Measurements from ENCODE around the gene PDE1C.

The PDE1C gene

DNA sequence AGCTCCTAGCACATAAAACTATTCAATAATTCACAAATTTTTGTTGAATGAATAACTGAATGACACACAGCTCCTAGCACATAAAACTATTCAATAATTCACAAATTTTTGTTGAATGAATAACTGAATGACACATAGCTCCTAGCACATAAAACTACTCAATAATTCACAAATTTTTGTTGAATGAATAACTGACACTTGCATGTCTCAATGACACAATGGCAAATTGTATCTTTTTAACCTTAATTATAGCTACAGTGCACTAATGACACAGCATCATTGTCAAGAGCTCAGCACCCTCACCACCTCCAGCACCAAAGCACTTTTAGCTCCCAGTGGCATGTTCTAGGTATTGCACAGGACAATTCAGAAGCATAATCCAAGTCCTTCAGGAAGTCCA lies 131.6 kb downstream of the PDE1C start:
- DNase-seq (ENCODE audit: low read depth in 2 of 2), result no peak

GRCh38 chr7:31937982-31938381 lies 132.2 kb downstream of the PDE1C start:
- DNase-seq (ENCODE audit: low read depth in 2 of 2), result no peak

DNA sequence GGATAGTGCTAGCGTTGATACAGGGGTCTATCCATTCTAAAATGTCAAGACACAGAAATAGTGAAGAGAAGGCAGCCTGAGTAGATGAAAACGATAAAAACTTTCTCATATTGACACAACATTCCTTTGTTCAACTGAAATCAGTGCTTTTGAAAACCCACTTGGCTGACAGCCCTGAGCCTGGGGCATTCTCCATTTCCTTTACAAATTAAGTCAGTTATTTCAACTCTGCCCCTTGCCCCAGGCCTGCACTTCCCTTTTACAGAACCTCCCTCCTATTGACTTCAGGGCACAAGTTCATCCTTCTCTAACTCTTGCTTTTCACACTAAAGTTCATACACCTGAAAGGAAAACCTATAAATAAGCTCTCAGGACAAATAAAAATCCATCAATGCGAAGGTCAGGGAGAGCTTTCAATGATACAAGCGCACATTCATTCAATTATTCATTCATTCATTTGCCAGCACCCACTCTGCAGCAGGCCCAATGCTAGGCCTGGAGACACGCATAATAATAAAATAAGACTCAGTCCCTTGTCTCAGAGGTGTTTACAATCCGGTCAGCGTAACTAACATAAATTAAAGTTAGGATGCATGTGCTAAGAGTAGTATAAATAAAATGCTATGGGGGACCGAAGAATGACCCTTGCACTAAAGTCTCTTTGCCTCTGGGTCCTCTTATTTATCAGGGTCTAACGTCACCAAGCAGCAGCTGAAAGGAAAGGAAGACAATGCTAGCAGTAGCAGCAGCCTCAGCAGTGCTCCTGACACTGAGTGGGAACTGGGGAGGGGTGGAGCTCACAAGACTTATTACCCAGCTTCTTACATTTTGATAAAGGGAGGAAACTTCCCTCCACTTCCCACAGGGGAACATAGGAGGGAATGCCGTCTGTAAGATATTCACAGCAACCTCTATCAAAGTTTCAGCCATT lies 134.8 kb downstream of the PDE1C start:
- no peak for DNase-seq (ENCODE audit: low read depth in 2 of 2)

DNA sequence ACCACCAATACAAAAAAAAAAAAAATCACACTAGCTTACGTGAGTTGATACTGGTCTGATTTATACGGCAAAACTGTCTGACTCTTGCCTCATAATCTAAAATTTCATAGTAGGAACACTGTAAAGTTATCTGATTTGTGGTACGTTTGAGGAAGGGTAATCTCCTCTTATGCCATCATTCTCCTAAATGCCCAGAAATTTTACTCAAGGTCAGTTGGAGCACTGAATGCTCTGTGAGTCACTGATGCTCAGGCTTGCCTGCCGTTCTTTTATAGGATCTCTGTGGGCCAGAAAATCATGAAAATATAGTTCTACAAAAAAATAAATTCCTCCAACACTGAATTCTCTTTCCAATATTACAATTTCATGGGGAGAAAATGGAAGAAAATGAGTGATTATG lies 135.7 kb downstream of the PDE1C start:
- DNase-seq (ENCODE audit: low read depth in 2 of 2), result no peak

DNA sequence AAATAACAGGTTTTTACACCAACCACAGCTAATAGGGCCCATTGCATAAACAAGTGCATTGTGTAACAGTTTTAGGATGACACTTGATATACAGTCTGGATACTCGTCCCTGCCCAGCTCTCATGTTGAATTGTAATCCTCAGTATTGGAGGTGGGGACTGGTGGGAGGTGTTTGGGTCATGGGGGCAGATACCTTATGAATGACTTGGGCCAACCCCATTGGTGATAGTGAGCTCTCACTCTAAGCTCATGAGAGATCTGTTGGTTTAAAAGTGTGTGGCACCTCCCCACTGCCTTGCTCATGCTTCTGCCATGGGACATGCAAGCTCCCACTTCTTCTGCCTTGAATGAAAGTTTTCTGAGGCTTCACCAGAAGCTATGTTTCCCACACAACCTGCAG lies 136.7 kb downstream of the PDE1C start:
- no peak for DNase-seq (ENCODE audit: low read depth in 2 of 2)

DNA sequence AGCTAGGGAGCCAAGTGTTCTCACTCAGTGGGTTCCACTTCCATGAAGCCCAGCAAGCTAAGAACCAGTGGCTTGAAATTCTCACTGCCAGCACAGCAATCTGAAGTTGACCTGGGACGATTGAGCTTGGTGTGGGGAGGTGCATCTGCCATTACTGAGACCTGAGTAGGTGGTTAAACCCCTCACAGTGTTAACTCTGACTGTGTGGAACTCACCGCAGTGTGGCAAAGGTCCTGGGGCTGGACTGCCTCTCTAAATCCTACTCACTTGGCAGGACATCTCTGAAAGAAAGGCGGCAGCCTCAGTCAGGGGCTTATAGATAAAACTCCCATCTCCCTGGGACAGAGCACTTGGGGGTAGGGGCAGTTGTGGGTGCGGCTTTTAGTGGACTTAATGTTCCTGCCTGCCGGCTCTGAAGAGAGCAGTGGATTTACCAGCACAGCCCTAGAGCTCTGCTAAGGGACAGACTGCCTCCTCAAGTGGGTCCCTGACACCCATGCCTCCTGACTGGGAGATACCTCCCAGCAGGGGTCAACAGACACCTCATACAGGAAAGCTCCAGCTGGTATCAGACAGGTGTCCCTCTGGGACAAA lies 143.1 kb downstream of the PDE1C start:
- DNase-seq (ENCODE audit: low read depth in 2 of 2), result no peak

DNA sequence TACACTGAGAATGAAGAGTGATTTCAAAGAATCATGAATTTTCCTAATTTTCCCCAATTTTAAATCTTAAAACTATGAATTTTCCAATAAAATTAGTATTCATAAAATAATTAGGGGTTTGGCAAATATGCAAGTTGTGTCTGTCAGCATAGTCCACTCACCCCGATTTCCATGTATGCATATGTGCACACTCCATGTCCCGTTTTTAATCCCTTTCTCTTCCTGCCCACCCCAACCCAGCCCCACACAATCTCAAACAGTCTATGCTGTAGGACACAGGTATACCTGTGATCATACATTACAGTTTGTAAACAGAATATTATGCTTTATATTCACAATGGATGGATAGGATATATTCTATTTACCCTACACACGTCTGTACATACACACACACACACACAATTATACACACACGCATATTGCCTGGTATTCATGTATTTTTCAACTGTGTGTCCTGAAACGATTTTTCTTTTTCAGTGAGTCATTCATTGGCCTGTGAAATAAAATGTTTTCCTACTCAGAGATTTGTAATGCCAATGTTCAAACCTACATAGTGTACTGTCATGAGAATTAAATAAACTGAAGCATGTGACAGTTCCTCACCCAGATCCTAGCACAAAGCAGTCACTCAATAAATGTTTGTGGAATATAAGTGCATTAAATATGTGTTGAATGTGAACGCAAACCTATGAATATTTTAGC lies 144.3 kb downstream of the PDE1C start:
- no peak for DNase-seq (ENCODE audit: low read depth in 2 of 2)

DNA sequence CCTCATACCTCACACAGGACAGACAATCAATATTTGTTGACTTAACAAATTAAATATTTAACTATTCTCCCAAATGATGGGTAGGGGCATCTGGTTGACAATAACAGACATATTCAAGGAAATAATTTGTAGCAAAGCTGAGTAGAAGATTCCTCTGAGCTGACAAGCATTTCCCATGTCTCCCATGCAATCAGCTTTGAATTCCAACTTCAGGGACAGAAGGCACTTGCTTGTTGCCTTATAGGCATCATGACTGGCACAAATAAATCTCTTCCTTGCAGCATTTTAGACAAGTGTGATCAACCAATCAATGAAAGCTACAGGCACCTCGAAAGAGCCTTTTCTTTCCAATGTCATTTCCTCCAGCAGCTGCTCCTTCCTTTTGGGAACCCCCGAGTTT lies 146.0 kb downstream of the PDE1C start:
- no peak for DNase-seq (ENCODE audit: low read depth in 2 of 2)

DNA sequence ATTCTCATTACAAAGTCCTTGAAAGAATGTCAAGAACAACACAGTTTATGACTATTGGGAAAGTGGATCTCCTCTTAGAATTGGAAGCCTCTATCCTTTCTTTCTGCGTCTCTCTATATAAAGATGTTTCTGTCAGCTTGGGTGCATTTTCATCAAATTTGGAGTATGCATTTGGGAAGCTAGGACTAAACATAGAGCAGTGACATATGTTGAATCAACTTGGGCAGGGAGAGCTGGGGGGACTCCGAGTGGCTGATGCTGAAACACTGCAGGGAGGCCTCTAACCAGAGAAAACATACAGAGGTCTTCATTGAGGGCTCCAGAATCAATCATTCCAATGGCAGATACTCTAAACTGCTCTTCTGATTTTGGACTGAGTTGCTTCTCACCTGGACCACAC lies 147.4 kb downstream of the PDE1C start:
- no peak for DNase-seq (ENCODE audit: low read depth in 2 of 2)

GRCh38 chr7:31921047-31921446 lies 149.2 kb downstream of the PDE1C start:
- DNase-seq (ENCODE audit: low read depth in 2 of 2), result no peak

- no peak for DNase-seq (ENCODE audit: low read depth in 2 of 2)
These were observed 150.4 kb downstream of the PDE1C start for GRCh38 chr7:31919678-31920369.

DNA sequence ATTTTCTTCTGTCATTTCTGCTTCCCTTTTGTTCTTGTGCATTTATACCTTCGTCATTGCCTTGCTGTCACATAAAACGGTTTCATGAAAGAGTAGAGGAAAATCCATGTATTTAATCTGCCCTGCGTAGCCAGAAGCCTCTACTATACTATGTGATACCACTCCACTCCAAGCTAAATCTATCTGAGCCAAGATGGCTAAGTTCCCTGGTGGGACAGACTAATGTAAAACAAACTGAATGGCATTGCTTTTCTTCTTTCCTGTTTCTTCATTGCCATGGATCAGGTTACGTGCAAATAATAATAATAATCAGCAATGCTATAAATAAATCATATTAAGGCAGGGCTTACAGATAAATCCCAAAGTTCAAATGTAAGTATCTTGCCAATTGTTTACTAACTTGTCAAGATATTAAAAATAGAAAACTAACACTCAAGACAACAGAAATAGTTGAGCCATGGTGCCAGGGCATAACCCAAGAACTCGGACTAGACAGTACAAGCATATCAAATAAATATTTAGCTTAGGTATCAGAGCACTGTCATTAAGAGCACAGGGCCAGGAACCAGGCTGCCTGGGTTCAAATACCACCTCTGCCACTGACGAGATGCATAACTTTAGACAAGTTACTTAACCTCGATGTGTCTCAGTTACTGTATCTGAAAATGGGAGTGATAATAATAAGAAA lies 151.4 kb downstream of the PDE1C start:
- DNase-seq (ENCODE audit: low read depth in 2 of 2), result no peak

- DNase-seq (ENCODE audit: low read depth in 2 of 2), result no peak
These were observed 153.0 kb downstream of the PDE1C start for GRCh38 chr7:31917256-31917655.

- DNase-seq (ENCODE audit: low read depth in 2 of 2), result no peak
These were observed 160.0 kb downstream of the PDE1C start for GRCh38 chr7:31910191-31910590.

GRCh38 chr7:31906479-31907171 lies 163.6 kb downstream of the PDE1C start:
- DNase-seq (ENCODE audit: low read depth in 2 of 2), result no peak

GRCh38 chr7:31903962-31904361 lies 166.2 kb downstream of the PDE1C start:
- no peak for DNase-seq (ENCODE audit: low read depth in 2 of 2)

DNA sequence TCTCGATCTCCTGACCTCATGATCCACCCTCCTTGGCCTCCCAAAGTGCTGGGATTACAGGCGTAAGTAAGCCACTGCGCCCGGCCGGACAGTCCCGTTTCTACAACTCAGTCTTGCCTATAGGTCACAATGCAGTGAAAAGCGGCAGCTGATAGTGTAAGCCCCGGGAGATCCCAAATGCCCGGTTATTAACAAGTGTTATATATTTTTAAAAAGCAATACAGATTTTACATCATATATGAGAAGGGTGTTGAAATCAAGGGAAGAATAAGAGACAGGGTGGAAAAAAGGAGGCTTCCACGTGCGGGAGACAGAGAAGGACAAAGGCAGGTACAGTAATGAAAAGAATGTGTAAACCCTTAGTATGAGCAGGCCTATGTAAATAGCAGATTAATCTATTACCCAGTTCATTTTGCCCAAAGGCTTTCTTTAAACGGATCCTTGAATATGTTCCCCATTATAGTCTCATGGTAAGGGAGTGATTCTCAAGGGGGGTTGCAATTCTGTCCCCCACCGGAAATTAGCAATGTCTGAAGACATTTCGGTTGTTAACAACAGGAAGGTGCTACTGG lies 170.8 kb downstream of the PDE1C start:
- no peak for DNase-seq (ENCODE audit: low read depth in 2 of 2)

DNA sequence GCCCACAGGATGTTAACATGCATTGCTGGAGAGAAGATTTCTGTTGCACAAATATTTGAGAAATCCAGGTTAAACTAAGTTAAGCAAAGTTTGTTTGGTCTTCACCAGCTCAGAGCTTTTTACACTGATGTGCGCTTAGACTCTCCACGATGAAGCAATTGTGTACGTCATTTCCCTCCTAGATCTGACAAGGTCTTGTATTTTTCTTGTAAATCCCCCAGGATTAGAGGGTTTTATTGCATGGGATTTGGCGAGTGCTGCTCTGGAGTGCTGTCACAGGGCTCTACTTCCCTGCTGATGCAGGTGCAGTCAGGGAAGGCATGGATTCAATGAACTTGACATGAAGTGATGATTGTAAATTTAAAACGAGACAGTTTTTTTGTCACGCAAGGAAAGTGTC lies 173.3 kb downstream of the PDE1C start:
- no peak for DNase-seq (ENCODE audit: low read depth in 2 of 2)

DNA sequence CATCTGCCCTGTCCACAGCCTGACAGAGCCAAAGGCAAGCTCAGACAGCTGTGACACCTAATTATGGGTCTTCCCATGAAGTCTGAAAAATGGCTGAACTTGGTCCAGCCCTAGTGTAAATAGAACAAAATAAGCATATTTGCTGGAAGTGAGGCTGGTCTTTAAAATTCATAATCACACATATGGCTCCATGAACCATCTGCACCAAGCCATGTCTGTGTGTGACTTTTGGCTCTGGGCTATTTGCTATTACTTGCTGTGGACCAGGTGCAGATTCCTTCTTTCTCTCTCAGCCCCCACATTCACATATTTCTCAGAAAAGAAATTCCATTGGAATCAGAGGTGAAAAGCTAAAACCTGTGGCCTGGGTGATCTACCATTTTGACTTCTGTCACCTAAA lies 175.9 kb downstream of the PDE1C start:
- no peak for DNase-seq (ENCODE audit: low read depth in 2 of 2)

GRCh38 chr7:31893365-31893764 lies 176.8 kb downstream of the PDE1C start:
- no peak for DNase-seq (ENCODE audit: low read depth in 2 of 2)
